ENCODE data around the gene MICU1.
"Not testable (repeated sequence)": the region's sequence is repeated elsewhere in the genome, so short reads cannot be mapped to it uniquely, and the experiment has no call there.

Gene MICU1

DNA sequence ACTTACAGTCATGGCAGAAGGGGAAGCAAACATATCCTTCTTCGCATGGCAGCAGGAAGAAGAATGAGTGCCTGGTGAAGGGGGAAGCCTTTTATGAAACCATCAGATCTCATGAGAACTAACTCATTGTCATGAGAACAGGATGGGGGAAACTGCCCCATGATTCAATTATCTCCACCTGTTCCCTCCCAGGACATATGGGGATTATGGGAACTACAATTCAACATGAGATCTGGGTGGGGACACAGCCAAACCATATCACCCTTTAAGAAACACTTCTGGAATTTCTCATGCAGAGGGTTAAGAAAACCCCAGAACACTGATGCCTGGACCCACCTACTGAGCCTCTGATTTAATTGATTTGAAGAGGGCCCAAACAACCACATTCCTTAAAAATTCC, 207.9 kb downstream of the MICU1 start:
- DNase-seq (ENCODE audit: low read depth in 2 of 2): no peak
- no peak overlapping the region for H3K4me3 ChIP-seq (replicated peaks in 1 of 2; ENCODE audit: low read depth in 2 of 2, low read length in 2 of 2)
- TF ChIP-seq, protein P1, sequence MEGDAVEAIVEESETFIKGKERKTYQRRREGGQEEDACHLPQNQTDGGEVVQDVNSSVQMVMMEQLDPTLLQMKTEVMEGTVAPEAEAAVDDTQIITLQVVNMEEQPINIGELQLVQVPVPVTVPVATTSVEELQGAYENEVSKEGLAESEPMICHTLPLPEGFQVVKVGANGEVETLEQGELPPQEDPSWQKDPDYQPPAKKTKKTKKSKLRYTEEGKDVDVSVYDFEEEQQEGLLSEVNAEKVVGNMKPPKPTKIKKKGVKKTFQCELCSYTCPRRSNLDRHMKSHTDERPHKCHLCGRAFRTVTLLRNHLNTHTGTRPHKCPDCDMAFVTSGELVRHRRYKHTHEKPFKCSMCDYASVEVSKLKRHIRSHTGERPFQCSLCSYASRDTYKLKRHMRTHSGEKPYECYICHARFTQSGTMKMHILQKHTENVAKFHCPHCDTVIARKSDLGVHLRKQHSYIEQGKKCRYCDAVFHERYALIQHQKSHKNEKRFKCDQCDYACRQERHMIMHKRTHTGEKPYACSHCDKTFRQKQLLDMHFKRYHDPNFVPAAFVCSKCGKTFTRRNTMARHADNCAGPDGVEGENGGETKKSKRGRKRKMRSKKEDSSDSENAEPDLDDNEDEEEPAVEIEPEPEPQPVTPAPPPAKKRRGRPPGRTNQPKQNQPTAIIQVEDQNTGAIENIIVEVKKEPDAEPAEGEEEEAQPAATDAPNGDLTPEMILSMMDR (IDR thresholded peaks at IDR 0.05; ENCODE audit: low read depth, low read length): no peak

DNA sequence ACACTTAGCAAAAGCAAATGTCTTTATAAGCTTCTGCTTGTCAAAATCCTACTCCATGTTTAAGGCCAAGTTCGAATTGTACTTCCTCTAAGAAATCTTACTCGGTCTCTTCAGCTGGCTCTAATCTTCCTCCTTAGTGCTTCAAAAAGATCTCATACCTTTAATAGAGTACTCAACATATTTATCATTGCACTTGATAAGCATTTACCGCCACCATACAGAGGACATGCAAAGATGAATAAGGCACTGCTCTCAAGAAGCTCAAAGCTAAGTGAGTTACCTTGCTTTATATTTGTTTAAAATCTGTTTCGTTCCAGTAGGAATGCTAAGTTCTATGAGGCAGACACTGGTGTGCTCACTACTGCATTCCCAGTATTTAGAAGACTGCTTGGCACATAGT, 209.2 kb downstream of the MICU1 start:
- H3K4me3 ChIP-seq (replicated peaks in 1 of 2; ENCODE audit: low read depth in 2 of 2, low read length in 2 of 2): no peak overlapping the region
- TF ChIP-seq, protein P1 (IDR thresholded peaks at IDR 0.05; ENCODE audit: low read depth, low read length): no peak
- DNase-seq (ENCODE audit: low read depth in 2 of 2): no peak

DNA sequence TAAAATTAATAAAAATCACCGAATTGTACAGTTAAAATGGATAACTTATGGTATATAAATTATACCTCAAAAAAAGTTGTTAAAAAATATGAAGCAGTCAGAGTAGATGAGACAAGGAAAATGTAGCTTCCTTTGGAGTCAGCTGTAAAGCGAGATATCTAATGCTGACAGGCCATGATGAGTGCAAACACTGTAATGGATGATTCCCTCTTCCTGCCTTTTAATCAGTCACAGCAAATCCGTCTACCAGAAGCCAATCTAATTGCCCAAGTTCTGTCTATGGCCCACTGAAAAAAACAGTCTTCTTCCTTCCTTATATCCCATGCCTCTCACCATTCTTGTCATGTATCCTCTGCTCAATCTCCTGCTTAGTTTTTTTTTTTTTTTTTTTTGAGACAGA, 211.2 kb downstream of the MICU1 start:
- TF ChIP-seq, protein P1 (IDR thresholded peaks at IDR 0.05; ENCODE audit: low read depth, low read length): no peak
- DNase-seq (ENCODE audit: low read depth in 2 of 2): no peak
- H3K4me3 ChIP-seq (replicated peaks in 1 of 2; ENCODE audit: low read depth in 2 of 2, low read length in 2 of 2): no peak overlapping the region

DNA sequence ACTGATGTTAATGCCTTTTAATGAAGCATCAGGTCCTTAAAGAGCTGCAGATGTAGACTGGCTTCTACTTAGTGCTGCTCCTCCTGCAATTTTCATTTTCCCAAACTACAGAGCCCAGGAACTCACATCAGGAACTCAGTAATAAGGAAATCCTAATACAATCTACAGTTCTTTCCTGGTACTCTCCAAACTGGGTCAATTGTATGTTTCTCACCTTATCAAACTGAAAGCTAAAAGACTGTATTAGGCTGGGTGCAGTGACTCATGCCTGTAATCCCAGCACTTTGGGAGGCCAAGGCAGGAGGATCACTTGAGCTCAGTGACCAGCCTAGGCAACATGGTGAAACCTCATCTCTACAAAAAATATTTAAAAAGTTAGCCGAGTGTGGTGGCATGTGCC, 216.7 kb downstream of the MICU1 start:
- no peak for DNase-seq (ENCODE audit: low read depth in 2 of 2)
- no peak overlapping the region for H3K4me3 ChIP-seq (replicated peaks in 1 of 2; ENCODE audit: low read depth in 2 of 2, low read length in 2 of 2)
- TF ChIP-seq, protein P1 (IDR thresholded peaks at IDR 0.05; ENCODE audit: low read depth, low read length): no peak

DNA sequence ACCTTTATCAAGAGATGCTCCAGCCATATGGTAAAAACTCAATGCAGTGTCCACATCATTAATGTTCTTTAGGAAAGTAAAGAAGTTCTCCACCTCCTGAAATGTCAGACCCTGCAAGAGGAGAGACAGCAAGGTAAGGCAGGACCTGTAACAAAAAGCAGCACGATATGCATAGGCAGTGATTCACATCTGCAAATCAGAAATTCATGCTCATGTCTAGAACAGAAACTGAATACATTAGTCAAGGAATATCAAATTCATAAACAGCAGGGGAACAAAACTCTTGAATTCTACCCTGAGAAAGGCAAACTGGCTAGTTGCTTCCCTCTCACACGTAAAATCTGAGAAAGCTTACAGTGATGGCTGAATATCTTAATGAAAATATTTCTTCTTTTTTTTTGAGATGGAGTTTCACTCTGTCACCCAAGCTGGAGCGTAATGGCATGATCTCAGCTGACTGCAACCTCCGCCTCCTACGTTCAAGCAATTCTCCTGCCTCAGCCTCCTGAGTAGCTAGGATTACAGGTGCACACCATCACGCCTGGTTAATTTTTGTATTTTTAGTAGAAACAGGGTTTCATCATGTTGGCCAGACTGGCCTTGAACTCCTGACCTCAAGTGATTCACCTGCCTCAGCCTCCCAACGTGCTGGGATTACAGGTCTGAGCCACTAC, 217.8 kb downstream of the MICU1 start:
- TF ChIP-seq, protein P1 (IDR thresholded peaks at IDR 0.05; ENCODE audit: low read depth, low read length): no peak

DNA sequence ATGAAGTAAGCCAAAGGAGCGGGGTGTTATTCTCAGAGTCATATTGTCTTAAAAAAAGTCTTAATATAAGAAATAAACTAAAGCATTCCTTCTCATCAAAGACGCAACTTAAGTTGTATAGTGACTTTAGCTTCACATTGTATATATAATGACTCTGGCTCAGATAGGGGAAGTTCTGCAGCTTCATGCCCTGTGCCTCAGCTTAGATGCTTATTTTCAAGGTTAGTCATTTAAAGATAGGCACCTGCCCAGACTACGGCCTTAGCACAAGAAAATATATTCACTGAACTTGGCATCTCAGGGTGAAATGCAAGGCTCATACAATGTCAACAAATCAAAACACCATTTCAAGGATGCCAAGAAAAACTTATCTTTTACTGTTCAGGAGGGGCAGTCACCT, 218.4 kb downstream of the MICU1 start:
- DNase-seq (ENCODE audit: low read depth in 2 of 2): no peak
- no peak overlapping the region for H3K4me3 ChIP-seq (replicated peaks in 1 of 2; ENCODE audit: low read depth in 2 of 2, low read length in 2 of 2)
- TF ChIP-seq, protein P1 (IDR thresholded peaks at IDR 0.05; ENCODE audit: low read depth, low read length): no peak

More for the DNA sequence above, 217.8 kb downstream of the MICU1 start:
- no peak for DNase-seq (ENCODE audit: low read depth in 2 of 2)
- H3K4me3 ChIP-seq (replicated peaks in 1 of 2; ENCODE audit: low read depth in 2 of 2, low read length in 2 of 2): no peak overlapping the region

DNA sequence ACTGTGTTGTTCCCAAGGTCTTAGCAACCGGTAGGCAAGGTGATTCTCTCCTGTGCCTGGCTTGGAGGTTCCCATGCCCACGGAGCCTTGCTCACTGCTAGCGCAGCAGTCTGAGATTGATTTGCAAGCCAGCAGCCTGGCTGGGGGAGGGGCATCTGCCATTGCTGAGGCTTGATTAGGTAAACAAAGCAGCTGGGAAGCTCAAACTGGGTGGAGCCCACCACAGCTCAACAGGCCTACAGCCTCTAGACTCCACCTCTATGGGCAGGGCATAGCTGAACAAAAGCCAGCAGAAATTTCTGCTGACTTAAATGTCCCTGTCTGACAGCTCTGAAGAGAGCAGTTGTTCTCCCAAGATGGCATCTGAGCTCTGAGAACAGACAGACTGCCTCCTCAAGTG, 230.3 kb downstream of the MICU1 start:
- not testable (repeated sequence) for H3K4me3 ChIP-seq (replicated peaks in 1 of 2; ENCODE audit: low read depth in 2 of 2, low read length in 2 of 2); DNase-seq (ENCODE audit: low read depth in 2 of 2)
